ENCODE data around the gene TDRD15. TPM values are rescaled to one million over a fixed set of nuclear protein-coding genes. Genes with fewer than 3 reads are reported as not detected.

Gene TDRD15
- not detected in 2 replicates for total RNA-seq

- TF ChIP-seq CTCF (IDR thresholded peaks at IDR 0.05; ENCODE audit: insufficient read depth, low read length, poor library complexity, severe bottlenecking) = no peak
- DNase-seq (ENCODE audit: low read depth) = no peak
- no peaks in the 10 kb centered on the region for H3K36me3 ChIP-seq (ENCODE audit: control insufficient read depth, insufficient read depth, low read length)
- H3K27me3 ChIP-seq (ENCODE audit: control insufficient read depth, insufficient read depth, low read length) = no peaks in the 10 kb centered on the region
- no peak within 1 kb of the TSS for H3K4me3 ChIP-seq (ENCODE audit: low read depth, low read length)
Observed at GRCh38 chr2:21123473-21124393, at the start of gene TDRD15. Gene TDRD15 (plus strand): TSS chr2:21123968. CDS start chr2:21137468, 13,500 bp downstream.

GRCh38 chr2:21078296-21078695, 45.5 kb upstream of the TDRD15 start:
- DNase-seq (ENCODE audit: low read depth) = no peak
- H3K27me3 ChIP-seq (ENCODE audit: control insufficient read depth, insufficient read depth, low read length) = no peaks in the 10 kb centered on the region
- H3K36me3 ChIP-seq (ENCODE audit: control insufficient read depth, insufficient read depth, low read length) = no peaks in the 10 kb centered on the region
- no peak for TF ChIP-seq CTCF (IDR thresholded peaks at IDR 0.05; ENCODE audit: insufficient read depth, low read length, poor library complexity, severe bottlenecking)
- H3K4me3 ChIP-seq (ENCODE audit: low read depth, low read length) = no peak overlapping the region

- Histone ChIP-seq H3K27me3 (ENCODE audit: control insufficient read depth, insufficient read depth, low read length) (no peaks in the 10 kb centered on the region), H3K4me3 (ENCODE audit: low read depth, low read length) (no peak overlapping the region), H3K36me3 (ENCODE audit: control insufficient read depth, insufficient read depth, low read length) (no peaks in the 10 kb centered on the region)
- no peak for DNase-seq (ENCODE audit: low read depth)
- TF ChIP-seq CTCF (IDR thresholded peaks at IDR 0.05; ENCODE audit: insufficient read depth, low read length, poor library complexity, severe bottlenecking) = no peak
Observed at GRCh38 chr2:21083482-21083881, 40.3 kb upstream of the TDRD15 start.

- H3K4me3 ChIP-seq (ENCODE audit: low read depth, low read length) = no peak overlapping the region
- no peak for TF ChIP-seq CTCF (IDR thresholded peaks at IDR 0.05; ENCODE audit: insufficient read depth, low read length, poor library complexity, severe bottlenecking)
- no peak for DNase-seq (ENCODE audit: low read depth)
- no peaks in the 10 kb centered on the region for H3K27me3 ChIP-seq (ENCODE audit: control insufficient read depth, insufficient read depth, low read length)
- H3K36me3 ChIP-seq (ENCODE audit: control insufficient read depth, insufficient read depth, low read length) = no peaks in the 10 kb centered on the region
Observed at GRCh38 chr2:21084401-21084800, 39.4 kb upstream of the TDRD15 start.

- no peak for TF ChIP-seq CTCF (IDR thresholded peaks at IDR 0.05; ENCODE audit: insufficient read depth, low read length, poor library complexity, severe bottlenecking)
- H3K4me3 ChIP-seq (ENCODE audit: low read depth, low read length) = no peak overlapping the region
- H3K27me3 ChIP-seq (ENCODE audit: control insufficient read depth, insufficient read depth, low read length) = no peaks in the 10 kb centered on the region
Observed at GRCh38 chr2:21092308-21092869, 31.4 kb upstream of the TDRD15 start.

More at GRCh38 chr2:21092308-21092869, 31.4 kb upstream of the TDRD15 start:
- DNase-seq (ENCODE audit: low read depth) = no peak
- no peaks in the 10 kb centered on the region for H3K36me3 ChIP-seq (ENCODE audit: control insufficient read depth, insufficient read depth, low read length)

Measured in kidney epithelial cell (primary cell).